PFSK-1 (cell line): Measurements from ENCODE around the gene DDX17.

Experiments used
- POLR2AphosphoS5 ChIP-seq: IDR thresholded peaks from 2 replicates; pipeline ENCODE4 v1.6.1; 2012; ENCODE audit warnings: low read depth, mild to moderate bottlenecking, control low read depth, low read length, moderate library complexity
- REST ChIP-seq, 2 experiments: IDR thresholded peaks; 2 replicates each; pipeline versions ENCODE4 v1.6.1 to v1.8.0; 2011 to 2012; ENCODE audit warnings: low read depth in 2 of 2, low read length in 2 of 2, control low read depth in 1 of 2, inconsistent platforms in 1 of 2, mild to moderate bottlenecking in 1 of 2, moderate library complexity in 1 of 2; ENCODE audit not compliant: insufficient read depth in 1 of 2
- TAF1 ChIP-seq: IDR thresholded peaks from 2 replicates; pipeline ENCODE4 v1.6.1; 2012; ENCODE audit warnings: low read length, control low read depth, borderline replicate concordance; ENCODE audit not compliant: insufficient read depth

GRCh38 chr22:38435010-38435409 is 71.1 kb downstream of the DDX17 start:
- TF ChIP-seq POLR2AphosphoS5 (no peak), REST (IDR thresholded peaks at IDR 0.05; ENCODE audit: insufficient read depth in 1 of 2, low read depth in 2 of 2, low read length in 2 of 2) (no peak), TAF1 (no peak)
